ENCODE measurements around the gene LIMS1.

Gene LIMS1

DNA sequence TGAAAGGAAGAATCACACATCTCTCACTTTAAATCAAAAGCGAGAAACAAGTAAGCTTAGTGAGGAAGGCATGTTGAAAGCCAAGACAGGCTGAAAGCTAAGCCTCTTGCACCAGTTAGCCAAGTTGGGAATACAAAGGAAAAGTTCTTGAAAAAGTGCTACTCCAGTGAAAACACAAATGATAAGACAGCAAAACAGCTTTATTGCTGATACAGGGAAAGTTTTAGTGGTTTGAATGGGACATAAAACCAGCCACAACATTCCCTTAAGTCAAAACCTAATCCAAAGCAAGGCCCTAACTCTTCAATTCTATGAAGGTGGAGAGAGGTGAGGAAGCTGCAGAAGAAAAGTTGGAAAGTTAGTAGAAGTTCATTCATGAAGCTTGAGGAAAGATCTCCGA is 28.0 kb downstream of the LIMS1 start:
- TF ChIP-seq, protein P1, sequence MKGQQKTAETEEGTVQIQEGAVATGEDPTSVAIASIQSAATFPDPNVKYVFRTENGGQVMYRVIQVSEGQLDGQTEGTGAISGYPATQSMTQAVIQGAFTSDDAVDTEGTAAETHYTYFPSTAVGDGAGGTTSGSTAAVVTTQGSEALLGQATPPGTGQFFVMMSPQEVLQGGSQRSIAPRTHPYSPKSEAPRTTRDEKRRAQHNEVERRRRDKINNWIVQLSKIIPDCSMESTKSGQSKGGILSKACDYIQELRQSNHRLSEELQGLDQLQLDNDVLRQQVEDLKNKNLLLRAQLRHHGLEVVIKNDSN (IDR thresholded peaks at IDR 0.05) = no peak
- TF ChIP-seq NFIC (IDR thresholded peaks at IDR 0.05) = no peak
- TF ChIP-seq RAD21 (IDR thresholded peaks at IDR 0.05; ENCODE audit: low read depth) = no peak
- no peak for TF ChIP-seq TEAD4 (IDR thresholded peaks at IDR 0.05)
- TF ChIP-seq ZBTB7A (IDR thresholded peaks at IDR 0.05; ENCODE audit: low read depth) = no peak
- TF ChIP-seq EGR1 (IDR thresholded peaks at IDR 0.05) = no peak
- TF ChIP-seq EP300 (IDR thresholded peaks at IDR 0.05; ENCODE audit: borderline replicate concordance) = no peak
- TF ChIP-seq, protein P2, sequence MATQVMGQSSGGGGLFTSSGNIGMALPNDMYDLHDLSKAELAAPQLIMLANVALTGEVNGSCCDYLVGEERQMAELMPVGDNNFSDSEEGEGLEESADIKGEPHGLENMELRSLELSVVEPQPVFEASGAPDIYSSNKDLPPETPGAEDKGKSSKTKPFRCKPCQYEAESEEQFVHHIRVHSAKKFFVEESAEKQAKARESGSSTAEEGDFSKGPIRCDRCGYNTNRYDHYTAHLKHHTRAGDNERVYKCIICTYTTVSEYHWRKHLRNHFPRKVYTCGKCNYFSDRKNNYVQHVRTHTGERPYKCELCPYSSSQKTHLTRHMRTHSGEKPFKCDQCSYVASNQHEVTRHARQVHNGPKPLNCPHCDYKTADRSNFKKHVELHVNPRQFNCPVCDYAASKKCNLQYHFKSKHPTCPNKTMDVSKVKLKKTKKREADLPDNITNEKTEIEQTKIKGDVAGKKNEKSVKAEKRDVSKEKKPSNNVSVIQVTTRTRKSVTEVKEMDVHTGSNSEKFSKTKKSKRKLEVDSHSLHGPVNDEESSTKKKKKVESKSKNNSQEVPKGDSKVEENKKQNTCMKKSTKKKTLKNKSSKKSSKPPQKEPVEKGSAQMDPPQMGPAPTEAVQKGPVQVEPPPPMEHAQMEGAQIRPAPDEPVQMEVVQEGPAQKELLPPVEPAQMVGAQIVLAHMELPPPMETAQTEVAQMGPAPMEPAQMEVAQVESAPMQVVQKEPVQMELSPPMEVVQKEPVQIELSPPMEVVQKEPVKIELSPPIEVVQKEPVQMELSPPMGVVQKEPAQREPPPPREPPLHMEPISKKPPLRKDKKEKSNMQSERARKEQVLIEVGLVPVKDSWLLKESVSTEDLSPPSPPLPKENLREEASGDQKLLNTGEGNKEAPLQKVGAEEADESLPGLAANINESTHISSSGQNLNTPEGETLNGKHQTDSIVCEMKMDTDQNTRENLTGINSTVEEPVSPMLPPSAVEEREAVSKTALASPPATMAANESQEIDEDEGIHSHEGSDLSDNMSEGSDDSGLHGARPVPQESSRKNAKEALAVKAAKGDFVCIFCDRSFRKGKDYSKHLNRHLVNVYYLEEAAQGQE (IDR thresholded peaks at IDR 0.05; ENCODE audit: low read depth) = no peak
- TF ChIP-seq, protein P3, sequence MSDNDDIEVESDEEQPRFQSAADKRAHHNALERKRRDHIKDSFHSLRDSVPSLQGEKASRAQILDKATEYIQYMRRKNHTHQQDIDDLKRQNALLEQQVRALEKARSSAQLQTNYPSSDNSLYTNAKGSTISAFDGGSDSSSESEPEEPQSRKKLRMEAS (IDR thresholded peaks at IDR 0.05) = no peak
- no peak for TF ChIP-seq TAF1 (IDR thresholded peaks at IDR 0.05; ENCODE audit: low read depth)
- TF ChIP-seq FOXM1 (IDR thresholded peaks at IDR 0.05; ENCODE audit: borderline replicate concordance, low read depth) = no peak
- TF ChIP-seq CREB1 (IDR thresholded peaks at IDR 0.05; ENCODE audit: low read depth) = no peak
- no peak for TF ChIP-seq CEBPB (IDR thresholded peaks at IDR 0.05)
- TF ChIP-seq TCF12 (IDR thresholded peaks at IDR 0.05; ENCODE audit: low read depth) = no peak
- TF ChIP-seq YY1 (IDR thresholded peaks at IDR 0.05; ENCODE audit: low read depth) = no peak

DNA sequence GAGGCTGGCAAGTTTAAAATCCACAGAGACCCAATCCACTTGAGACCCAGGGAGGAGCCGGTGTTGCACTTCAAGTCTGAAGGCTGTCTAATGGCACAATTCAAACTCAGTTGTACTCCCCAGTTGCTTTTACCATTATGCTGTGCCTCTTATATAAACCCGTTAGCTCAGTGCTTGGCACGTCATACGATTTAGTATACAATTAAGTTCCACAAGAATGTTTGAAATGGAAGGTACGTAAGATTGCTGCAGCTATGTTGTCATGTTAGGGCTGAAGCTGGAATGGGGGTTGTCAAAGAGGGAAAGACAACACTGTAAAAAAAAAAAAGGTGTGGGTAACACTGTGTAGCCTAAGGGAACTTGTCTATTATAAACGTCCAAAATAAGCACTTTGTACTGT is 30.2 kb downstream of the LIMS1 start:
- TF ChIP-seq TEAD4 (IDR thresholded peaks at IDR 0.05) (no peak), RAD21 (IDR thresholded peaks at IDR 0.05; ENCODE audit: low read depth) (no peak), TCF12 (IDR thresholded peaks at IDR 0.05; ENCODE audit: low read depth) (no peak)
- TF ChIP-seq, protein P2 (IDR thresholded peaks at IDR 0.05; ENCODE audit: low read depth) = no peak
- TF ChIP-seq, protein P3 (IDR thresholded peaks at IDR 0.05) = no peak

DNA sequence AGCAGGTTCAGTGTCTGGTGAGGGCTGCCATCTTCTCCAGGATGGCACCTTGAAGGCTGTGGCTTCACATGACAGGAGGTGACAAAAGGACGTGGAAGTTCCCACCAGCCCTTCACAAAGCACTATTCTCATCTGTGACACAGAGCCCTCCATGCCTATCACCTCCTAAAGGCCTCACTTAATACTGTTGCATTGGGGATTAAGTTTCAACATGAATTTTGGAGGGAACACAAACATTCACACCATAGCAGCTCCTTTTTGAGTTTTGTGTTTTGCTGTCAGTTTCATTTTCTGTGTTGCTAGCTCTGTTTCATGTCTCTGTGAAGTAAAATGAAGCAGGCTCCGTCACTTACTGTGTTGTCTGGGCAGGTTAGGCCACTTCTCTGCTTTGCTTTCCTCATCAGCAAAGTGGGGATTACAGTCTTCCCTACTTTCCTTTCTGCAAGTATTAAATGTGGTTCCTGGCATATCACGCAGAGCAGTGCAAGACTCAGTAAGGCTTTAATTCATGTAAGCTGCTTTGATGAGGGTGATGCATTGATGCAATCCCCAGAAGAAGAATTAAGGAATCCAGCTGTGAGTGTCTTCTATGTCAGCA is 31.6 kb downstream of the LIMS1 start:
- TF ChIP-seq, protein P2 (IDR thresholded peaks at IDR 0.05; ENCODE audit: low read depth) = no peak
- TF ChIP-seq EP300 (IDR thresholded peaks at IDR 0.05; ENCODE audit: borderline replicate concordance) (no peak), TCF12 (IDR thresholded peaks at IDR 0.05; ENCODE audit: low read depth) (no peak), FOXM1 (IDR thresholded peaks at IDR 0.05; ENCODE audit: borderline replicate concordance, low read depth) (no peak), TAF1 (IDR thresholded peaks at IDR 0.05; ENCODE audit: low read depth) (no peak), RAD21 (IDR thresholded peaks at IDR 0.05; ENCODE audit: low read depth) (no peak), CEBPB (IDR thresholded peaks at IDR 0.05) (no peak), YY1 (IDR thresholded peaks at IDR 0.05; ENCODE audit: low read depth) (no peak), TEAD4 (IDR thresholded peaks at IDR 0.05) (no peak), EGR1 (IDR thresholded peaks at IDR 0.05) (no peak)
- TF ChIP-seq, protein P1 (IDR thresholded peaks at IDR 0.05) = no peak
- TF ChIP-seq, protein P3 (IDR thresholded peaks at IDR 0.05) = no peak

DNA sequence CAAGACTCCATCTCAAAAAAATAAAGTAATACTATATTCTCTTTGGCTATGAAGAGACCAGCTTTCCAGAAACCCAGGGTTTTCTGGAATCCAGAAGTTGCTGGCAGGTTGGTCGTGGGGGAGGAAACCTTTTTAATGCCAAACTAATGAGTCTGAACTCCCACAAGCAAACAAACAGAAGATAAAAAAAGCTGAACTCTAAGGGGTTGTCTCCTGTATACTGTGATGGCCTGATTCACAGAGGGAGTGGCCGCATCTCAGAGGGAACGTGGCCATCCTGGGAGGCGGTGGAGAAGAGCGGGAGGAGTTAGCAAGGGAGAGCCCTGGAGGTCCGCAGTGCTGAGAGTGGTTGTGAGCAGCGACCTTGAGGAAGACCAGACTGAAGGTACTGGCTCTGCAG is 36.1 kb downstream of the LIMS1 start:
- TF ChIP-seq ZBTB7A (IDR thresholded peaks at IDR 0.05; ENCODE audit: low read depth) = no peak
- no peak for TF ChIP-seq TEAD4 (IDR thresholded peaks at IDR 0.05)
- no peak for TF ChIP-seq CREB1 (IDR thresholded peaks at IDR 0.05; ENCODE audit: low read depth)
- TF ChIP-seq TCF12 (IDR thresholded peaks at IDR 0.05; ENCODE audit: low read depth) = no peak
- TF ChIP-seq YY1 (IDR thresholded peaks at IDR 0.05; ENCODE audit: low read depth) = no peak
- no peak for TF ChIP-seq RAD21 (IDR thresholded peaks at IDR 0.05; ENCODE audit: low read depth)
- TF ChIP-seq NFIC (IDR thresholded peaks at IDR 0.05) = no peak
- TF ChIP-seq, protein P1 (IDR thresholded peaks at IDR 0.05) = no peak
- TF ChIP-seq, protein P2 (IDR thresholded peaks at IDR 0.05; ENCODE audit: low read depth) = no peak
- no peak for TF ChIP-seq CEBPB (IDR thresholded peaks at IDR 0.05)
- TF ChIP-seq EGR1 (IDR thresholded peaks at IDR 0.05) = no peak

Data from Ishikawa (cell line).